ENCODE measurements around the gene WLS. TPM values are rescaled to one million over a fixed set of nuclear protein-coding genes. Genes with fewer than 3 reads are reported as not detected.

Gene WLS
- total RNA-seq, 5 donors from 2014 or later (not counting 1 experiment from before 2014, with no cell fraction given) = 0.53 to 1.9 (median 1.0) TPM; not detected in 2

- peak overlapping the region in 1 of 2 donors; percentile 6 for H3K4me3 ChIP-seq (ENCODE audit: control insufficient read depth in 1 of 2, extremely low read depth in 1 of 2, low read length in 1 of 2)
- peaks cover 0 to 13% of the 10 kb centered on the region in 2 experiments for H3K27me3 ChIP-seq (replicated peaks in 1 of 2; ENCODE audit: control insufficient read depth in 2 of 2, extremely low read depth in 1 of 2, insufficient read depth in 2 of 2, low read length in 1 of 2)
- H3K36me3 ChIP-seq (ENCODE audit: control insufficient read depth in 2 of 2, extremely low read depth in 1 of 2, insufficient read depth in 1 of 2, low read length in 1 of 2) = no peaks in the 10 kb centered on the region
- no peak overlapping the region for H3K27ac ChIP-seq (ENCODE audit: low read length)
- Mint-ChIP-seq H3K9me3 (no peaks in the 10 kb centered on the region), H3K4me1 (peaks cover 2 to 7% (median 6%) of the 10 kb centered on the region in 3 donors), H3K36me3 (no peaks in the 10 kb centered on the region), H3K4me3 (peak overlapping the region in 1 of 3 donors; percentile 55), H3K27ac (no peak overlapping the region), H3K27me3 (peaks cover 4 to 8% of the 10 kb centered on the region in 2 donors)
- WGBS (ENCODE audit: insufficient coverage) = 7% methylated on average over 1 of the region's 3 CpGs
- peaks cover 0 to 3% of the 10 kb centered on the region in 2 experiments for H3K4me1 ChIP-seq (ENCODE audit: control insufficient read depth in 1 of 2, extremely low read depth in 1 of 2, insufficient read depth in 2 of 2, low read length in 2 of 2)
- no peaks in the 10 kb centered on the region for H3K9me3 ChIP-seq
- DNase-seq = peak in 21 of 35 experiments; percentile 2 to 59 (median 19)
- ATAC-seq (replicated peaks in 1 of 4) = no peak
- ChIA-PET CTCF (interaction anchor here (0.6 to 2.6 kb wide), 12 partner anchors 8 to 1622 kb away, joined by 3 to 19 read pairs (median 4); no protein-coding TSS in a partner anchor), POLR2A (no interaction called here)
Measured at GRCh38 chr1:68116643-68117235, 115.6 kb downstream of the WLS start.

- H3K27me3 ChIP-seq (replicated peaks in 1 of 2; ENCODE audit: control insufficient read depth in 2 of 2, extremely low read depth in 1 of 2, insufficient read depth in 2 of 2, low read length in 1 of 2) = peaks cover 0 to 13% of the 10 kb centered on the region in 2 experiments
- no peaks in the 10 kb centered on the region for H3K36me3 Mint-ChIP-seq
- peaks cover 2 to 7% (median 6%) of the 10 kb centered on the region in 3 donors for H3K4me1 Mint-ChIP-seq
- no peak overlapping the region for H3K27ac Mint-ChIP-seq
- no CpG with 5 or more reads among the region's 4 CpGs for WGBS (ENCODE audit: insufficient coverage)
- no peaks in the 10 kb centered on the region for H3K9me3 ChIP-seq
- no peak overlapping the region for H3K27ac ChIP-seq (ENCODE audit: low read length)
- no peak overlapping the region for H3K4me3 Mint-ChIP-seq
- H3K4me3 ChIP-seq (ENCODE audit: control insufficient read depth in 1 of 2, extremely low read depth in 1 of 2, low read length in 1 of 2) = no peak overlapping the region
- H3K4me1 ChIP-seq (ENCODE audit: control insufficient read depth in 1 of 2, extremely low read depth in 1 of 2, insufficient read depth in 2 of 2, low read length in 2 of 2) = peaks cover 0 to 3% of the 10 kb centered on the region in 2 experiments
- no peaks in the 10 kb centered on the region for H3K9me3 Mint-ChIP-seq
- ATAC-seq (replicated peaks in 1 of 4) (no peak), DNase-seq (no peak)
- ChIA-PET POLR2A (no interaction called here), CTCF (interaction anchor here in 1 of 2 donors (1.5 to 2.5 kb wide), 2 partner anchors 9 to 11 kb away, joined by 4 to 19 read pairs; no protein-coding TSS in a partner anchor)
- no peaks in the 10 kb centered on the region for H3K36me3 ChIP-seq (ENCODE audit: control insufficient read depth in 2 of 2, extremely low read depth in 1 of 2, insufficient read depth in 1 of 2, low read length in 1 of 2)
- H3K27me3 Mint-ChIP-seq = peaks cover 6 to 8% of the 10 kb centered on the region in 2 donors
Measured at GRCh38 chr1:68115308-68115707, 117.0 kb downstream of the WLS start.

GRCh38 chr1:68113966-68114365, 118.4 kb downstream of the WLS start:
- ChIA-PET CTCF (no interaction called here), POLR2A (no interaction called here)
- ATAC-seq (replicated peaks in 1 of 4) (no peak), DNase-seq (no peak)
- WGBS (ENCODE audit: insufficient coverage) = 83% methylated on average over 2 of the region's 3 CpGs
- H3K36me3 ChIP-seq (ENCODE audit: control insufficient read depth in 2 of 2, extremely low read depth in 1 of 2, insufficient read depth in 1 of 2, low read length in 1 of 2) = no peaks in the 10 kb centered on the region
- H3K4me3 ChIP-seq (ENCODE audit: control insufficient read depth in 1 of 2, extremely low read depth in 1 of 2, low read length in 1 of 2) = no peak overlapping the region
- H3K27ac ChIP-seq (ENCODE audit: low read length) = no peak overlapping the region
- H3K9me3 Mint-ChIP-seq = no peaks in the 10 kb centered on the region
- H3K27ac Mint-ChIP-seq = no peak overlapping the region
- H3K27me3 ChIP-seq (replicated peaks in 1 of 2; ENCODE audit: control insufficient read depth in 2 of 2, extremely low read depth in 1 of 2, insufficient read depth in 2 of 2, low read length in 1 of 2) = peaks cover 0 to 13% of the 10 kb centered on the region in 2 experiments
- H3K27me3 Mint-ChIP-seq = peaks cover 6 to 8% of the 10 kb centered on the region in 2 donors
- peaks cover 2 to 7% (median 6%) of the 10 kb centered on the region in 3 donors for H3K4me1 Mint-ChIP-seq
- no peaks in the 10 kb centered on the region for H3K36me3 Mint-ChIP-seq
- H3K4me1 ChIP-seq (ENCODE audit: control insufficient read depth in 1 of 2, extremely low read depth in 1 of 2, insufficient read depth in 2 of 2, low read length in 2 of 2) = peaks cover 0 to 3% of the 10 kb centered on the region in 2 experiments
- H3K4me3 Mint-ChIP-seq = no peak overlapping the region
- H3K9me3 ChIP-seq = no peaks in the 10 kb centered on the region

- DNase-seq = no peak
- no peaks in the 10 kb centered on the region for H3K9me3 ChIP-seq
- CTCF ChIA-PET = no interaction called here
- H3K36me3 ChIP-seq (ENCODE audit: control insufficient read depth in 2 of 2, extremely low read depth in 1 of 2, insufficient read depth in 1 of 2, low read length in 1 of 2) = no peaks in the 10 kb centered on the region
- no peak overlapping the region for H3K4me3 Mint-ChIP-seq
- WGBS (ENCODE audit: insufficient coverage) = 83% methylated on average over 3 of the region's 7 CpGs
- H3K27ac Mint-ChIP-seq = no peak overlapping the region
- H3K27me3 Mint-ChIP-seq = peaks cover 6 to 12% of the 10 kb centered on the region in 2 donors
- H3K4me1 Mint-ChIP-seq = peaks cover 2 to 7% (median 6%) of the 10 kb centered on the region in 3 donors
- H3K27ac ChIP-seq (ENCODE audit: low read length) = no peak overlapping the region
- H3K27me3 ChIP-seq (replicated peaks in 1 of 2; ENCODE audit: control insufficient read depth in 2 of 2, extremely low read depth in 1 of 2, insufficient read depth in 2 of 2, low read length in 1 of 2) = peaks cover 0 to 13% of the 10 kb centered on the region in 2 experiments
- POLR2A ChIA-PET = no interaction called here
- H3K4me1 ChIP-seq (ENCODE audit: control insufficient read depth in 1 of 2, extremely low read depth in 1 of 2, insufficient read depth in 2 of 2, low read length in 2 of 2) = peaks cover 0 to 3% of the 10 kb centered on the region in 2 experiments
- ATAC-seq (replicated peaks in 1 of 4) = no peak
- H3K36me3 Mint-ChIP-seq = no peaks in the 10 kb centered on the region
- H3K4me3 ChIP-seq (ENCODE audit: control insufficient read depth in 1 of 2, extremely low read depth in 1 of 2, low read length in 1 of 2) = no peak overlapping the region
- no peaks in the 10 kb centered on the region for H3K9me3 Mint-ChIP-seq
Measured at GRCh38 chr1:68112835-68113243, 119.5 kb downstream of the WLS start.

GRCh38 chr1:68111519-68112436, 120.5 kb downstream of the WLS start:
- no peaks in the 10 kb centered on the region for H3K36me3 ChIP-seq (ENCODE audit: control insufficient read depth in 2 of 2, extremely low read depth in 1 of 2, insufficient read depth in 1 of 2, low read length in 1 of 2)
- no peak overlapping the region for H3K27ac ChIP-seq (ENCODE audit: low read length)
- ATAC-seq (replicated peaks in 1 of 4) (no peak), DNase-seq (no peak)
- WGBS (ENCODE audit: insufficient coverage) = 36% methylated on average over 5 of the region's 7 CpGs
- POLR2A ChIA-PET = no interaction called here
- Mint-ChIP-seq H3K9me3 (no peaks in the 10 kb centered on the region), H3K4me3 (no peak overlapping the region), H3K27ac (no peak overlapping the region), H3K4me1 (peaks cover 0 to 2% (median 1%) of the 10 kb centered on the region in 3 donors), H3K27me3 (peaks cover 6 to 9% of the 10 kb centered on the region in 2 donors), H3K36me3 (no peaks in the 10 kb centered on the region)
- peaks cover 0 to 11% of the 10 kb centered on the region in 2 experiments for H3K27me3 ChIP-seq (replicated peaks in 1 of 2; ENCODE audit: control insufficient read depth in 2 of 2, extremely low read depth in 1 of 2, insufficient read depth in 2 of 2, low read length in 1 of 2)
- CTCF ChIA-PET = no interaction called here
- H3K4me1 ChIP-seq (ENCODE audit: control insufficient read depth in 1 of 2, extremely low read depth in 1 of 2, insufficient read depth in 2 of 2, low read length in 2 of 2) = peaks cover 0 to 1% of the 10 kb centered on the region in 2 experiments
- H3K9me3 ChIP-seq = no peaks in the 10 kb centered on the region
- H3K4me3 ChIP-seq (ENCODE audit: control insufficient read depth in 1 of 2, extremely low read depth in 1 of 2, low read length in 1 of 2) = no peak overlapping the region

- no peak for DNase-seq
- H3K27ac Mint-ChIP-seq = no peak overlapping the region
- Histone ChIP-seq H3K36me3 (ENCODE audit: control insufficient read depth in 2 of 2, extremely low read depth in 1 of 2, insufficient read depth in 1 of 2, low read length in 1 of 2) (no peaks in the 10 kb centered on the region), H3K4me1 (ENCODE audit: control insufficient read depth in 1 of 2, extremely low read depth in 1 of 2, insufficient read depth in 2 of 2, low read length in 2 of 2) (no peaks in the 10 kb centered on the region), H3K9me3 (no peaks in the 10 kb centered on the region), H3K4me3 (ENCODE audit: control insufficient read depth in 1 of 2, extremely low read depth in 1 of 2, low read length in 1 of 2) (no peak overlapping the region), H3K27me3 (replicated peaks in 1 of 2; ENCODE audit: control insufficient read depth in 2 of 2, extremely low read depth in 1 of 2, insufficient read depth in 2 of 2, low read length in 1 of 2) (peaks cover 0 to 6% of the 10 kb centered on the region in 2 experiments), H3K27ac (ENCODE audit: low read length) (no peak overlapping the region)
- ChIA-PET POLR2A (no interaction called here), CTCF (interaction anchor here (1.6 to 2.8 kb wide), 4 partner anchors 9 to 13 kb away, joined by 7 to 13 read pairs (median 8); no protein-coding TSS in a partner anchor)
- no peaks in the 10 kb centered on the region for H3K9me3 Mint-ChIP-seq
- H3K4me1 Mint-ChIP-seq = no peaks in the 10 kb centered on the region
- no peak overlapping the region for H3K4me3 Mint-ChIP-seq
- peaks cover 18 to 19% of the 10 kb centered on the region in 2 donors for H3K27me3 Mint-ChIP-seq
- no peaks in the 10 kb centered on the region for H3K36me3 Mint-ChIP-seq
- WGBS (ENCODE audit: insufficient coverage) = 100% methylated on average over 4 of the region's 8 CpGs
- no peak for ATAC-seq (replicated peaks in 1 of 4)
Measured at GRCh38 chr1:68107771-68108170, 124.6 kb downstream of the WLS start.
